Measurements from ENCODE around the gene ADNP.
"Not testable (repeated sequence)": the region's sequence is repeated elsewhere in the genome, so short reads cannot be mapped to it uniquely, and the experiment has no call there.

ADNP gene

DNA sequence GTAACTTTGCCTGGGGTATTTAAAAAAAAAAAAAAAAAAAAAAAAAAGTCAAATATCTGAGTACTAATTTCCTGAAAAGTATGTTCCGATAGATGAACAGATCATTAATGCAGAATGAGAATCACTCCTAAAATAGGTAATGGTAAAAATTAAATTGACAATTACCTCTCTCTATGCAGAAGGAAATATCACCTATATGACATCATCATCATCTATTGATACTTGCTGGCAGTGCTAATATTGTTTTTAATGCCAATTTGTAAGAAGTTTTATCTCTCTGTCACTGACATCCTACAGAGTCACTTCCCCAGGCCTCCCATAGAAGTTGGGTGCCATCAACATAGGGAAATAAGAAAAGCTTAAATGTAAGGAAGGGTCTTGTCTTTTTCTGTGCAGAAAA lies 29.9 kb downstream of the ADNP start:
- no peak overlapping the region for H3K4me3 ChIP-seq (ENCODE audit: low read length)
- no peak for TF ChIP-seq ZNF274 (IDR thresholded peaks at IDR 0.05; ENCODE audit: low read depth, low read length)

- no peak for TF ChIP-seq ZNF274 (IDR thresholded peaks at IDR 0.05; ENCODE audit: low read depth, low read length)
- no peak overlapping the region for H3K4me3 ChIP-seq (ENCODE audit: low read length)
Measured at GRCh38 chr20:50900261-50900660, 31.0 kb downstream of the ADNP start.

DNA sequence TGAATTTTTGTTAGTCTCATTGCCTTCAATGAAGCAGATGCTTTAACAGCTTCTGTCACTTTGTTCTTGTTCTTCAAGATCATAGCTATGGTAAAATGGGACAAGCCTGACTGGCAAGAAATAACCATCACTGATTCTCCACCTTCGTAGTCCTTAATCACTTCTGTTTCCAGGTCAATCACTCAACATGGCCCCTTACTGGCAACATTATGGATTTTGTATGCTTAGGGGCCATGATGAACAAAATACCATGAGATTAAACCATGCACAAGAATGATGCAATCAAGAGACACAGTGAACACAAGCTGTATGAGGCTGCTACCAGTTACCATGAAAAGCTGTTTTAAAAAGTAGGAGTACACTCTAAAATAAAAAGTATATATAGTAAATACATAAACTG lies 32.8 kb downstream of the ADNP start:
- H3K4me3 ChIP-seq (ENCODE audit: low read length) = no peak overlapping the region
- TF ChIP-seq ZNF274 (IDR thresholded peaks at IDR 0.05; ENCODE audit: low read depth, low read length) = no peak

GRCh38 chr20:50895111-50895830 lies 36.0 kb downstream of the ADNP start:
- H3K4me3 ChIP-seq (ENCODE audit: low read length) = no peak overlapping the region
- TF ChIP-seq ZNF274 (IDR thresholded peaks at IDR 0.05; ENCODE audit: low read depth, low read length) = no peak

DNA sequence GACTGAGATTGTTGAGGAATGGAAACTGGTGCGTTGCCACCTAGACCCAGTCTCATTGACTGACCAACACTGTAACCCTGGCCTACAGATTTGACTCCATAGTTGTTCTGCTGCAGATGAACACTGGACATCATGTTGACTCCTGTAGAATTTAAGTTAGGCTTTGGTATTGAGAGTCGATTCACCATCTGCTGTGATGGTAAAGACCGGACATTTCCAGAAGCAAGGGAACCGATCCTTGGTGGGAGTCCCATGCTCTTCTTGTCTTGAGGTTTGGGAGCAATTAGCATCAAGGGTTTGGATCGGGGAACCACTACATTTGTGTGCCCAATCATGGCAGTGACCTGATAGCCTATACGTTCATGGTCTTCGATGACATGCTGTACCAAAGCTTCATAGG lies 37.6 kb downstream of the ADNP start:
- H3K4me3 ChIP-seq (ENCODE audit: low read length) = no peak overlapping the region
- TF ChIP-seq ZNF274 (IDR thresholded peaks at IDR 0.05; ENCODE audit: low read depth, low read length) = no peak

- H3K4me3 ChIP-seq (ENCODE audit: low read length) = no peak overlapping the region
- TF ChIP-seq ZNF274 (IDR thresholded peaks at IDR 0.05; ENCODE audit: low read depth, low read length) = no peak
Measured at GRCh38 chr20:50892394-50892793, 38.8 kb downstream of the ADNP start.

DNA sequence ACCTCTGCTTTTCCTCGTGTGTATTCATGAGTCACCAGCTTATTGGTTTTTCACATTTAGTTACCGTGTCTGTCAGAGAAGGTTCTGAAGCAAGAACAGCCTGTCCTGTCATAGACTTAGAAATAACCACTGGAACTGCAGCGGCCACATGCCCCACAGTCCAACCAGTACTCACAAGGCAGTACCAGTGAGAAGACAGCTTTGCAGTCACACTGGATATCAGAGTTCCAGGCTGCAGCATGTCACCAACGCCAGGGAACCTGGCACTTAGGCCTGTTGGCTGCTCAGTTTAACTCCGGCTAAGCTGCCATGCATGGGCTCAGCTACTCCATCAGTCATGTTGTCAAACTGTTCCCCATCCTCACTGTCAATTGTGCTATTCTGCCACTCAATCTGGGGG lies 40.1 kb downstream of the ADNP start:
- H3K4me3 ChIP-seq (ENCODE audit: low read length) = no peak overlapping the region
- TF ChIP-seq ZNF274 (IDR thresholded peaks at IDR 0.05; ENCODE audit: low read depth, low read length) = no peak

- no peak for TF ChIP-seq ZNF274 (IDR thresholded peaks at IDR 0.05; ENCODE audit: low read depth, low read length)
- H3K4me3 ChIP-seq (ENCODE audit: low read length) = no peak overlapping the region
Measured at GRCh38 chr20:50887576-50887975, 43.7 kb downstream of the ADNP start.

DNA sequence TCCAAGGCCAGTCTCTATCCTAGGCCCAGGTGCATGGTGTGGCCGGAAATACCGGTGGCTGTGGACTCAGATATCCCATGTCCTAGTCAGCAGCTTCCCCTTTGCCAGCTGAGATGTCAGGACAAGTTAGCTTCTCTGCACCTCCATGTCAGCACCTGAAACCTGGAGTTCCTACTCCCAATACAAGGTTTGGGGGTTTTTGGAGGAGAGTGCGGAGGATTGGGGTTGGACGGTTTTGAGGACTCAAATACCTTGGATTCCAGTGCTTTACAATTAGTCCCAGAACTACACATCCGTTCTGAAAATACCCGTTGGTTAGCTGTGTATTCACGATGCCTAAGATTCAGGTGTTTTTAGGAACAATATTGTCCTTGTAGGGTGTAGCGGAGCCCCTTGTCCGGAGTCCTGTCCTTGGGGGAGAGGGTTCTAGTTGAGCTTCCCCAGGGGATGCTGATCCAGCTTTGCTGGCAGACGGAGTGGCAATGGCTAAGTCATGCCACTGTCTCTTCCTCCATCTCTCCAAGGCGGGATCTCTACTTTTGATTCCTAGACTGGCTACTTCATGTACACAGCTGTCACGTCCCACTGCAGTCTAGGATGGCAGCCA lies 45.0 kb downstream of the ADNP start:
- no peak for TF ChIP-seq ZNF274 (IDR thresholded peaks at IDR 0.05; ENCODE audit: low read depth, low read length)
- H3K4me3 ChIP-seq (ENCODE audit: low read length) = no peak overlapping the region

DNA sequence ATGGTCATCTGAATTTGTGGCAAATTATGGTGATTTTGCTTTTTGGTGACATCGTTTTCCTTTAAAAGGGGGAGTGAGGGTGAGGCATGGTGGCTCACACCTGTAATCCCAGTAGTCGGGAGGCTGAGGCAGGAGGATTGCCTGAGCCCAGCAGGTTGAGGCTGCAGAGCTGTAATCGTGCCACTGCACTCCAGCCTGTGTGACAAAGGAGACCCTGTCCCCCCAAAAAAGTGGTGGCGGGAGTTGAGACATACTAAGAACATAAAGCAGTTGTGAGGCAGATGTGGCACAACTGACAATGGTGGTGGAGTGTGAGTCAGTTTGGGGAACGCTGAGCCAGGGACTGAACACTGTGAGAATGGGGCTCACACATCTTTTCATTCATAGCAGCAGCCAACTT lies 45.5 kb downstream of the ADNP start:
- no peak for TF ChIP-seq ZNF274 (IDR thresholded peaks at IDR 0.05; ENCODE audit: low read depth, low read length)
- no peak overlapping the region for H3K4me3 ChIP-seq (ENCODE audit: low read length)

DNA sequence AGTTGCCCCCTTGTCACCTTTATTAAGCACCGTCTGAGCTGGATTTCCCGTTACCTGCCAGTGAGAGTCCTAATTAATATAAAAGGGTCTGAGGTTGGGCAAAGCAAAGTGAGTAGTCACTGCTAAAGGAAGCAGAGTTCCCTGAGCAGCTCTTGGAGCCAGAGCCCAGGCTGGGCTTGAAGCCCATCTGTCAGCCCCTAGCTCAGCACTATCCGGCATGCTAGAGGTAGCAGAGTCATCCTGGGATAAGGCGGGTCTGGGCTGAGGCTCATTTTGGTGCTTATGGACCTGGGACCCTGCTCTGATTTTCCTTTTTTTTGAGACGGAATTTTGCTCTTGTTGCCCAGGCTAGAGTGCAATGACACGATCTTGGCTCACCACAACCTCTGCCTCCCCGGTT lies 46.2 kb downstream of the ADNP start:
- TF ChIP-seq ZNF274 (IDR thresholded peaks at IDR 0.05; ENCODE audit: low read depth, low read length) = no peak
- no peak overlapping the region for H3K4me3 ChIP-seq (ENCODE audit: low read length)

- no peak overlapping the region for H3K4me3 ChIP-seq (ENCODE audit: low read length)
- no peak for TF ChIP-seq ZNF274 (IDR thresholded peaks at IDR 0.05; ENCODE audit: low read depth, low read length)
Measured at GRCh38 chr20:50883856-50884255, 47.4 kb downstream of the ADNP start.

DNA sequence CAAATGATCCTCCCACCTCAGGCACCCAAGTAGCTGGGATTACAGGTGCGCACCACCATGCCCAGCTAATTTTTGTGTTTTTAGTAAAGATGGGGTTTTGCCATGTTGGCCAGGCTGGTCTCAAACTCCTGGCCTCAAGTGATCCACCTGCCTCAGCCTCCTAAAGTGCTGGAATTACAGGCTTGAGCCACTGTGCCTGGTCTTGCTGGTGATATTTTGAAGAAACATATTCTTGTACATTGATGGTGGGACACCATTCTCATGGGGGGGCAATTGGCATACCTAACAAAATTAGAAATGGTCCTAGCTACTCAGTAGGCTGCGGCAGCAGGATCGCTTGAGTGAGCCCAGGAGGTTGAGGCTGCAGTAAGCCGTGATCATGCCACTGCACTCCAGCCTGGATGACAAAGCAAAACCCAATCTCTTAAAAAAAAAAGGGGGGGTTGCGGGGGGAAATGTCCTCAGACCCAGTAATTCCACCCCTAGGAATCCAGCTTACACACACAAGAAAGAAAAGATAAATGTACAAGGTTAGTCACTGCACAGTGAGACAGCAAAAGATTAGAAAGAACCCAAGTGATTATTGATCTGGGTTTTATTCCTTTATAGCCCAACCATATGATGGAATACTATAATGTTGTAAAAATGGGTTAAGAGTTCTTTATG lies 49.3 kb downstream of the ADNP start:
- H3K4me3 ChIP-seq (ENCODE audit: low read length) = not testable (repeated sequence)

DNA sequence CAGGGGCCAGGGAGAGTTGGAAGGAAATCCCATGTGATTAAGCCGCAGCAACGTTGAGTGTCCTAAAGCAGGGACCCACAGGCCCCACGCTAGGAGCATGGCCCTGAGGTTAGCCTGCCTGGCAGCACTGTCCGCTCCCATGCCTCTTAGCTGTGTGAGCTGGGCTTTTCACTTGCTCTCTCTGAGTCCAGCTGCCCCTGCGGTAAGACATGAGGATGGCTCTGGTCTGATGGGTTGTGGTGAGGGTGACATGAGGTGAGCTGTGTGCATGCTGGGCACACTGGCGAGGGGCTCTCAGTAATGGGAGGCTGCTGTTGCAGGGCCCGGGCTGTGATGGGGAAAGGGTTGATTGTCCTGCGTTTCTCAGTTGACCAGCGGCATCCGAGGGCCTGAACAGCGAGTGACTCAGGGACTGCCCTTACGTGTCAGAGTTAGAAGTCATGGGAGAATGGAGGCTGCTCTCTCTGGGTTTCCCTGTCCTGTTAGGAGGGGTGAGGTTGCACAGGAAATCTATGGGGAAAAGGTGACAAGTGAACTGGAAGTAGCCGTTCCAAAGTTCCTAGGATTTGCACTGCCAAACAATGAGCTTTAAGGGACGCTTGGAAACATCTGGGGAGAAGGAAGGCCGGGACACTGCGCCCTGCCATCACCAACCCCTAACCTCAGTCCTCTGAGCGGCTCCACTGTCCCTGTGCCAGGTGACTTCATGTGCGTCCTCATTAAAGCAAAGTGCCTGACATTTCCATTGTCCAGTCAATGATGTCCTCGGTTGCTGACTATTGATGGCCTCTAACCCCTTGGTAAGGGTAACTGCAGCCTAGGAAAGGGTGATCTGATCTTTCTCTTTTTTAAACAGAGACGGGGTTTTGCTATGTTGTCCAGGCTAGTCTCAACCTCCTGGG lies 51.3 kb downstream of the ADNP start:
- no peak for TF ChIP-seq ZNF274 (IDR thresholded peaks at IDR 0.05; ENCODE audit: low read depth, low read length)
- no peak overlapping the region for H3K4me3 ChIP-seq (ENCODE audit: low read length)
